ENCODE measurements around the gene STXBP1. TPM values are rescaled to one million over a fixed set of nuclear protein-coding genes. Genes with fewer than 3 reads are reported as not detected.

The STXBP1 gene
- total RNA-seq, 1 donor from 2014 or later = 53.3 TPM

GRCh38 chr9:127738666-127739065, 126.6 kb downstream of the STXBP1 start:
- no peak overlapping the region for H3K4me3 Mint-ChIP-seq
- no peaks in the 10 kb centered on the region for H3K9me3 Mint-ChIP-seq
- peaks cover 30% of the 10 kb centered on the region for H3K4me1 Mint-ChIP-seq
- no peak overlapping the region for H3K27ac Mint-ChIP-seq (ENCODE audit: unreplicated experiment)
- H3K36me3 Mint-ChIP-seq (ENCODE audit: low read depth) = no peaks in the 10 kb centered on the region
- DNase-seq (ENCODE audit: low read depth, low spot score) = no peak
- peaks cover 6% of the 10 kb centered on the region for H3K27me3 Mint-ChIP-seq (ENCODE audit: low read depth)
- TF ChIP-seq CTCF (conservative IDR thresholded peaks at IDR 0.05) = no peak

GRCh38 chr9:127739614-127740330, 127.7 kb downstream of the STXBP1 start:
- Mint-ChIP-seq H3K4me3 (no peak overlapping the region), H3K9me3 (no peaks in the 10 kb centered on the region), H3K27ac (ENCODE audit: unreplicated experiment) (no peak overlapping the region), H3K36me3 (ENCODE audit: low read depth) (no peaks in the 10 kb centered on the region), H3K4me1 (peaks cover 26% of the 10 kb centered on the region), H3K27me3 (ENCODE audit: low read depth) (peaks cover 6% of the 10 kb centered on the region)
- no peak for DNase-seq (ENCODE audit: low read depth, low spot score)
- no peak for TF ChIP-seq CTCF (conservative IDR thresholded peaks at IDR 0.05)

GRCh38 chr9:127741831-127742434, 129.9 kb downstream of the STXBP1 start:
- DNase-seq (ENCODE audit: low read depth, low spot score) = peak; percentile 91
- H3K4me3 Mint-ChIP-seq = peak overlapping the region; percentile 92
- H3K27me3 Mint-ChIP-seq (ENCODE audit: low read depth) = peaks cover 8% of the 10 kb centered on the region
- no peaks in the 10 kb centered on the region for H3K36me3 Mint-ChIP-seq (ENCODE audit: low read depth)
- peaks cover 18% of the 10 kb centered on the region for H3K4me1 Mint-ChIP-seq
- peak overlapping the region; percentile 84 for H3K27ac Mint-ChIP-seq (ENCODE audit: unreplicated experiment)
- no peak for TF ChIP-seq CTCF (conservative IDR thresholded peaks at IDR 0.05)
- H3K9me3 Mint-ChIP-seq = no peaks in the 10 kb centered on the region

Other genes with a start within 250 kb of the STXBP1 start
- gene SLC2A8, start 215.1 kb upstream of the STXBP1 start, total RNA-seq = 31.0 and 37.2 TPM in 2 replicates
- gene ZNF79, start 187.9 kb upstream of the STXBP1 start, total RNA-seq = 13.2 TPM in 2 replicates
- gene RPL12, start 160.9 kb upstream of the STXBP1 start, total RNA-seq = 1,131 and 1,237 TPM in 2 replicates
- 17.3 and 21.5 TPM in 2 replicates for gene LRSAM1, start 160.8 kb upstream of the STXBP1 start, total RNA-seq
- gene CFAP157, start 94.7 kb downstream of the STXBP1 start, total RNA-seq = 0.16 TPM in 1 of 2 replicates, not detected in the other
- gene PTRH1, start 103.4 kb downstream of the STXBP1 start, total RNA-seq = 7.2 and 9.8 TPM in 2 replicates
- not detected in 2 replicates for gene TTC16, start 103.8 kb downstream of the STXBP1 start, total RNA-seq
- gene TOR2A, start 123.0 kb downstream of the STXBP1 start, total RNA-seq = 25.7 and 27.4 TPM in 2 replicates
- 6.0 and 7.2 TPM in 2 replicates for gene SH2D3C, start 166.4 kb downstream of the STXBP1 start, total RNA-seq
- gene CDK9, start 173.8 kb downstream of the STXBP1 start, total RNA-seq = 77.0 and 84.8 TPM in 2 replicates
- gene FPGS, start 190.6 kb downstream of the STXBP1 start, total RNA-seq = 64.6 and 69.9 TPM in 2 replicates
- 2.6 and 3.3 TPM in 2 replicates for gene ENG, start 242.4 kb downstream of the STXBP1 start, total RNA-seq

Data from neural crest cell (in vitro differentiated cells).